NCI-H2029 (cell line): ENCODE data around the gene TTC27.

Source experiments
- DNase-seq: peaks from one replicate; lab custom pipeline; 2025; lab: John Stamatoyannopoulos, UW

The TTC27 gene

DNA sequence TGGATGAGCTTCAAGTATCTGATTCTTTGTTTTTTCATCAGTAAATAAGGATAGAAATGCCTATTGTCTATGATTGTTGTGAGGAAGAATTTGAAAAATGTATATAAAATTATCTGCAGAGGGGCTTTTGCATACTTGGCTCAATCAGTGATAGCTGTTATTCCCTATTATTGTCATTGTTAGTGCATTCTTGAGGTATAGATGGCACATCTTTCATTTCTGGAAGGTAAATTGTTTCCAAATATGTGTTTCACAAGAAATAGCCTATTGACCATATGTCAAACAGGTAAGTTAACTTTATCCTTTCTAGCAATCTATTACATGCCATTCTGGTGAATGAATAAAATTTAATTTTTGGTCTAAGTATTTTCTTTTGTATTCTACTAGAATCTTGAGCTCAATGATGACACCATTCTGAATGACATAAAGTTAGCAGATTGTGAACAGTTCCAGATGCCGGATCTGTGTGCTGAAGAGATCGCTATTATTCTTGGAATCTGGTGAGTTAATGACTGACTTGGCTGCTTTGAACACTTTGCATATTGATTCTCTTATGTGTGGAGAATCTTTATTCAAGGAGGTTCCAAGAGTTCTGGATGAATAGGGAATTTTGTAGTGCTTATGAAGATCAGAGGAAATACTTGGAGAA lies 44.2 kb downstream of the TTC27 start:
- DNase-seq = no peak

- no peak for DNase-seq
Measured at GRCh38 chr2:32678825-32679224, 51.0 kb downstream of the TTC27 start.

- no peak for DNase-seq
Measured at GRCh38 chr2:32680942-32681341, 53.1 kb downstream of the TTC27 start.

GRCh38 chr2:32683520-32684086 lies 55.8 kb downstream of the TTC27 start:
- no peak for DNase-seq

- no peak for DNase-seq
Measured at GRCh38 chr2:32688541-32688940, 60.7 kb downstream of the TTC27 start.

DNA sequence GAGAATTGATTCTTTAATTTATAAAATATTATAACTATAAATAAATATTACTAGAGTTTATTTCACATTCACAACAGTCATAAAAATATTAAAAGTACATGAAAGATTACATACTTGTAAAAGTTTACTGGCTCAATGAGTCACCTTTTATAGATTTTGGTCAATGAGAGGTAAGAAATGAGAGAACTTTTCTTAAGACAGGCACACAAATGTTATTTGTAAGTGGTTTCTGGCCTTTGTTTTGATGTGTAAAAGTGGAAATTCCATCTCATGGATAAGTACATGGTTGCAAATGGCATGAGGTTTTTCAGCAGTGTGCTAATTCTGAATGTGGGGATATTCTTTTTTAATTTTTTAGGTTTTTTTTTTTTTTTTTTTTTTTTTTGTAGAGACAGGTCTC lies 63.8 kb downstream of the TTC27 start:
- no peak for DNase-seq

DNA sequence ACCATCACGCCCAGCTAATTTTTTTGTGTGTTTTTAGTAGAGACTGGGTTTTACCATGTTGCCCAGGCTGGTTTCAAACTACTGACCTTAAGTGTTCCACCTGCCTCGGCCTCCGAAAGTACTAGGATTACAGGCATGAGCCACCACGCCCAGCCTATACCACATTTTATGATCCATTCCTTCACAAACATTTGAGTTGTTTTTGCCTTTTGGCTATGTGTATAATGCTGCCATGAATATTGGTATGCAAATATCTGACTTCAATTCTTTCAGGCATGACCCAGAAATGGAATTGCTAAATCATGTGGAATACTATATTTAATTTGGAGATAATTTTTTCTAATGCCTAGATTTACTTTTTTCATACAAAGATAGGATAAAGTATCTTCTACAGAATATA lies 68.6 kb downstream of the TTC27 start:
- DNase-seq = no peak

GRCh38 chr2:32697156-32697555 lies 69.3 kb downstream of the TTC27 start:
- no peak for DNase-seq

DNA sequence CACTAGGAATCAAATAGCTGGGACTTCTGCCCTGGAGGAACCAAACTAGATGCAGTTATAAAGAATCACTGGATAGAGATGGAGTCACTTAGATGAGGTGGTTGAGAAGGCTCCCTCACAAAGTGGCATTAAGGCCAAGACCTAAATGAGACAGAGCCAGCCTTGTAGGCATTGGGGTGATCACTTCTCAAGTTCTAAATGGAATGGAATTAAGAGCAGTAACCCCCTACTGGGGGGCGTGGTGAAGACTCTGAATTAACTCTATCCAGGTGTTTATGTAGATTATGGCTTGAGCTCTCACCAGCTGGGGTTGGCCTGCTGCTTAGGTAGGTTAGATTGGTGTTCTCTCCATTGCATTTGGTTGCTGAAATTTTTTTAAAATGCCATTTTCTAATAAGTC lies 71.3 kb downstream of the TTC27 start:
- DNase-seq = no peak

DNA sequence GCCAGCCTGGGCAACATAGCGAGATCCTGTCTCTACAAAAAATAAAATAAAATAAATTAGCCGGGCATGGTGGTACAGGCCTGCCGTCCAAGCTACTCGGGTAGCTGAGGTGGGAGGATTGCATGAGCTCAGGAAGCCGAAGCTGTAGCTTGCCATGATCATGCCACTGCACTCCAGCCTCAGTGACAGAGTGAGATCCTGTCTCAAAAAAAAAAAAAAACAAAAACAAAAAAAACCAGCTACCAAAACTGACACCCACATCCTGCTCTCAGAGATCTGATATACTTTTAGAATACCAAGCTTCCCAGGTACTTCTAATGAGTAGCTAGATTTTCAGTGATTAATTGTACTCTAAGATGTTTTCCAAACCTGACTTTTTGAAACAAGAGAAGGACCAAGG lies 74.0 kb downstream of the TTC27 start:
- no peak for DNase-seq

DNA sequence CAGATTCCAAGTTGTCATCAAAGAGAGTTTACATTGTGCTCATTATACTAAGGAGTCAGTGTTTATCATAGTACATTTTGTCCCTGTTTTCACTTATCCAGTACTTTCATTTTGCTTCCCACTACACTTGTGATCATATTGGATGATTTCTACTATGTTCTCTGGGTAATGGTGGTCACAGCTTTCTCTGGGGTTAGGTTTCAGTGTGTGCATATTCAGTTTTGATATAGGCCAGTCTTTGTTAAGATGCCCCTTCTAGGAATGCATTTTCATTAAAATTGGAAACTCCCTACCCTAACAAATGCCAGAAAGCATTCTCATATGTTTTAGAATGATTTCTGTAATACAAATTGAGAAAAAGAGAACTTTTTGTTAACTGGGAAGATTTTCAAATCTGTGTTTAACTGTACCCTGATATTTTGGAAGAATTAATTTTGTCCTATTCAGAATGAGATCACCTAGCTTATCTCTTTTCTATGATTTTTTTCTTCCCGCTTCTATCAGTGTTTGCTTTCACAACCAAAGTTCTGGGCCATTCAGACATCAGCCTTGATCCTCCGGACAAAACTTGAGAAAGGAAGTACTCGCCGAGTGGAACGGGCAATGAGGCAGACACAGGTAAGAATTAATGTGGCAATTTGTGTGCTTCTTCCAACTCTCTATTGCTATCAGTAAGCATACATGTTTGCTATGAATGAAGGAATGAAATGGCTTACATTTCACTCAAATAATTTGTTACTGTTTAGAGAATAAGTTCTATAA lies 74.6 kb downstream of the TTC27 start:
- no peak for DNase-seq

GRCh38 chr2:32706815-32707579 lies 79.1 kb downstream of the TTC27 start:
- DNase-seq = no peak

GRCh38 chr2:32711219-32711618 lies 83.4 kb downstream of the TTC27 start:
- DNase-seq = no peak

DNA sequence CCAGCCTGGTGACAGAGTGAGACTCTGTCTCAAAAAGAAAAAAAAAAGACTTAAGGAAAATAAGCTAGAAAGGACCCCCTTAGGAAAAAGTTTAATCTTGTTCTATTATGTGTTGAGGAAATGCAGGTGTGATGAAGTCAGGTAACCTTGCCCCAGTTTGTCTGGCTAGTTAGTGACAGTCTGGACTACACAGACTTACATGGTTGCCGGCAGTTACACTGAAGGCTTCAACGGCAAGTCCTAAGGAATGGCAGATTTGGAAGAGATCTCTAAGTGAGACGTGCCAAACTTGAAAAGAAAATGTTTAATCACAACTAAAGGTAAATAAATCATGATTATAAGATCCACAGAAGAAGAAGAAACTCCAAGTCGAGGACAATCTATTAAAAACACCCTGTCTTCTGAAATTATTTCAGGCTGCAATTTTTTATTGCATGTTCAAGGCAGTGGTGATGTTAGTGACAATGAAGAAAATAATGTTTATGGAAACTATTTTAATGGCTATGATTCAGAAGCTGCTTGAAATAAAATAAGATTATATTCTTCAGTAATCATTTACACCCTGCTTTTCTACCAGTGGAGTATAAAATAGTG lies 84.2 kb downstream of the TTC27 start:
- no peak for DNase-seq

GRCh38 chr2:32712870-32713269 lies 85.0 kb downstream of the TTC27 start:
- DNase-seq = no peak

DNA sequence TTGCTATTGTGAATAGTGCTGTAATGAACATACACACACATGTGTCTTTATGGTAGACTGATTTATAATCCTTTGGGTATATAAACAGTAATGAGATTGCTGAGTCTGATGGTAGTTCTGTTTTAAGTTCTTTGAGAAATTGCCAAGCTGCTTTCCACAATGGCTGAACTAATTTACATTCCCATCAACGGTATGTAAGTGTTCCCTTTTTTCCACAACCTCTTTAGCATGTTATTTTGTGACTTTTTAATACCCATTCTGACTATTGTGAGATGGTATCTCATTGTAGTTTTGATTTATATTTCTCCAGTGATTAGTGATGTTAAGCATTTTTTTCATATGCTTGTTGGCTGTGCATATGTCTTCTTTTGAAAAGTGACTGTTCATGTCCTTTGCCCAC lies 86.7 kb downstream of the TTC27 start:
- DNase-seq = no peak

GRCh38 chr2:32715391-32715841 lies 87.6 kb downstream of the TTC27 start:
- no peak for DNase-seq

DNA sequence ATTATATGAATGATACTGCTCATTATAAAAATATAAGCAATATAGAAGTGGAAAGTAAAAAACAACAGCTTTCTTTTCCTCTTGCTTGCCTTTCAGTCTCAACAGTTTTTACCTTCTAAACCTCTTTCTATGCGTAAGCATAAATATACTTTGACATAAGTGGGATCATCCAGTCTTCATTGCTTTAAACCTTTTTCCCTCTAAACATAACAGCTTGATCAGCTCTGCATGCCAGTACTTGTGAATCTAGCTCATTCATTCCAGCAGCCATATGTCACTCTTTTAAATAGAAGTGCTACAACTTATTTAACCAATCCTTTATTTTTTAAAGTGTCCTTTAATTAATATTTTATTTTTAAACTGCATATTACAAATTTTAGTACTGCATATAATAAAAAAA lies 88.1 kb downstream of the TTC27 start:
- DNase-seq = no peak

DNA sequence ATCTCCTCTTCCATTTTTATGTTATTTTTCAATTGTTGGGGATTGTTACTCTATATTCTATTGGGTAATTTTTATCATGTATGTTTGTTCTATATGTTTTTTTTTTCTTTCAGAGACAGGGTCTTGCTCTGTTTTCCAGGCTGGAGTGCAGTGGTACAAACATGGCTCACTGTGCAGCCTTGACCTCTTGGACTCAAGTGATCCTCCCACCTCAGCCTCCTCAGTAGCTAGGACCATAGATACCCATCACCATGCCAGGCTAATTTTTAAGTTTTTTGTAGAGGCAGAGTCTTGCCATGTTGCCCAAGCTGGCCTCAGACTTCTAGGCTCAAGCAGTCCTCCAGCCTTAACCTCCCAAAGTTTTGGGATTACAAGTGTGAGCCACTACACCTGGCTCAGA lies 88.7 kb downstream of the TTC27 start:
- no peak for DNase-seq

- no peak for DNase-seq
Measured at GRCh38 chr2:32718752-32719151, 90.9 kb downstream of the TTC27 start.

GRCh38 chr2:32719430-32719829 lies 91.6 kb downstream of the TTC27 start:
- no peak for DNase-seq
